ENCODE data around the gene DDC.

GRCh38 chr7:50598460-50599343 is 33.5 kb upstream of the DDC start:
- no peak for TF ChIP-seq POLR2AphosphoS5 (IDR thresholded peaks at IDR 0.05)
- TF ChIP-seq CTCF (IDR thresholded peaks at IDR 0.05) = no peak

Measured in sigmoid colon (tissue), 4 donors.